Amniotic stem cell (primary cell): ENCODE results near the gene IL6ST.
A peak's percentile ranks its signal among the peaks of the same experiment; 100 is the strongest.
"Not testable (repeated sequence)": the region's sequence is repeated elsewhere in the genome, so short reads cannot be mapped to it uniquely, and the experiment has no call there.

Experiments
- DNase-seq: peaks from one replicate; lab custom pipeline; 2025; lab: John Stamatoyannopoulos, UW

The IL6ST gene

GRCh38 chr5:55960779-55961178 lies 34.0 kb downstream of the IL6ST start:
- no peak for DNase-seq

- DNase-seq, result no peak
These were observed 35.6 kb downstream of the IL6ST start for GRCh38 chr5:55959208-55959607.

DNA sequence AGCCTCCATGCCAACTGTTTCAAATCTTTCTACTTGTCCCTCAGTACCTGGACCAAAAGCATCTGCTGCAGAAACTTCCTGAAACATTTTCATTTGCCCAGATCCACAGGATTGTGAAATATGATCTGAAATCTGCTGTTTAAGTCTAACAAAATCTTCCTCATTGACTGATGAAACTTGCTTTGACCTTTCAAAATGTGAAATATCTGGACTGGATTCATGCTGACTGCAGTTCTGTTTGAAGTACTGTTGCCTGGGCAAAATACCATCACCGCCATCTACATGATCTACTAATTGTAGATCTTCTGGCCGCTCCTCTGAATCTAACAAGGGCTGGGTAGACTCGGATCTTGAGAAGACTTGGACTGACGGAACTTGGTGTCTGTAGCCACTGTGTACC lies 53.6 kb downstream of the IL6ST start:
- not testable (repeated sequence) for DNase-seq

- DNase-seq, result not testable (repeated sequence)
These were observed 57.2 kb downstream of the IL6ST start for GRCh38 chr5:55937598-55937997.

DNA sequence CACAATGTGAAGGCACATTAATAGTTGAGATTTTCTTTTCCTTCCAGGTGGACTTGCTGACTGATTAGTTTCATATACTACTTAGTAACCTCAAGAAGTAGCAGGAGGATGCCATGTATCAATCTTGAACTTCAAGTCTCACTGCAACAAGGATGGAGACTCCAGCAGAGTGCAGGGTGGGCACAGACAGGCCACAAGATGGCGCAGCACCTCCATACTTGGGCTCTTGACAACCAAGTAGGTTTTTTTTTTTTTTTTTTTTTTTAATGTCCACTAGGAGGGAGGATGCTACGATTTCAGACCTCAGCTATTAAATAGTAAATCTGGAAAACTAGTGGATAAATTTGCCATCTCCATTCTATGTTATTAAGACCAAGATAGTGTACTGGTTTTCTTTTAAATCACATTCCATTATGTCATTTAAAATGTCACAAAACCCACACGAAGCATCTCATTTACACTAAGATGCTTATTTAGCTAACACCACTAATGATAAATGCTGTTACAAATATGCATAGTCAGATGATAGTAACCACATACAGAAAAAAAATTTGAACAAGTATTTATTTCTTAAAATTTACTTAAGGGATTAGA lies 58.6 kb downstream of the IL6ST start:
- peak; percentile 30 for DNase-seq

- DNase-seq, result no peak
These were observed 59.4 kb downstream of the IL6ST start for GRCh38 chr5:55935371-55935770.

- no peak for DNase-seq
These were observed 60.0 kb downstream of the IL6ST start for GRCh38 chr5:55934720-55935119.

DNA sequence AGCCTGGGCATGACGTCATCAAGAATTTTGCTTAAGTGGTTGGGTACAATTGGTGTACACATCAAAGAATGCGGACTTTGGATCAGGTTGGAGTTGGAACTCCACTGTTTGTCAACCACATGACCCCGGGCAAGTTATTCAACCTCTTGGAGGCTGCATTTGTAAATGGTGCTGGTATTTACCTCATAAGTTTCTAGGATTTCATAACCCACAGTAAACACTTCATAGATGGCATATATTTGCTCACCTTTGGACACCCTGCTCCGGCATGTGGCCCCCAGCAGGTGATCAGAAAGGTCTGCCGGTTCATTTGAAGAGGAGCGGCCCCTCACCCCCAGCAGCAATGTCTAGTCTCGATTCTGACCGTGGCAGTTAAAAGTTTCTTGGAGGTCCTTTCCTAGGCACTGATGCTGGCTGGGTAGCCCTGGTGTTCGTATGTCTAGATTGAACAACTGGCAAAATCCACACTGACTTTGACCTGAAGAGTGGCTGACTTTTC lies 60.6 kb downstream of the IL6ST start:
- DNase-seq, result no peak

DNA sequence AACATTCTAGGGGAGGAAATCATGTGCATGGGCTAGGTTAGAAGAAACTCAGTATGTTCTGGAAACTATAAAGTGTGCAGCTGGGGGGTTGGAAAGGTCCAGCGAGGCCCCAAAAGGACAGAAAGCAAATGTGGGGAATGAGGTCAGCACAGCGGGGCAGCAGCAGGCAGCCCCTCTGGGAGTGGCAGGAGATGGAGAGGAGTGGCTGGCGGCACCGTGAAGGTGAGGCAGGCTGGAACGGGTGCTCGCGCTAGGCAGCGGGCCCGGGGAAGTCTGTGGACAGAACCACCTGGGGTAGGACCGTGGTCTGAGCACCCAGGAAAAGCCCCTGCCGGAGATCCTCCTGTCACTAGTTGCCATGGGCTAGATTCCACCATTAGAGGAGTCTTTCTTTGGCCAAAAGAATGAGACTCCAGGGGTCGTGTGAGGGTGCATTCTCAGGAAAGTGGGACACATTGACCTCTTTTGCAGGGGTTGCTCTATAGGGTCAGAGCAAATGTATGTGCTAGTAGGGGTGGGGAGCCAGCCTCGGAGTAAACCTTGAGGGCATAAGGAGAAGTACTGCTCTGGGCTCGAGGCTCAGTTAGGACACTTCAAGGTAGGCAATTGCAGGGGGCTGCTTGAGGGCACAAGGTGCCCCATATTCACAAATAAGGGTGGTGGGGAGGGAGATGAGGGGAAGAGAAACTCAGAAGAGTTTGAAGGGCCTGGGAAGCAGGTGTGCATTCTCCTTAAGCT lies 61.2 kb downstream of the IL6ST start:
- DNase-seq, result no peak

DNA sequence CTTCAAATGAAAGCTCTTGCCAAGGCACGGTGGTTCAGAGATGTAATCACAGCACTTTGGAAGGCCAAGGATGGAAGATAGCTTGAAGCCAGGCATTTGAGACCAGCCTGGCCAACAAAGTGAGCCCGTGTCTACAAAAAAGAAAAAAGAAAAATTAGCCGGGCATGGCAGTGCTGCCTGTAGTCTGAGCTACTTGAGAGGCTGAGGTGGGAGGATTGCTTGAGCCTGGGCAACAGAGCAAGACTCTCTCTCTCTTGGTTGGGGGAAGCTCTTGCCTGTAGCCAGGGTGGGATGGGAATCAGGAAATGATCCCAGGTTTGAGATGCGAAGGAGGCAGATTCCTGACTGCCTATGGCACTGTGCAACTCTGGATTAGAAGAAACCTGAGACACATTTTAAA lies 62.1 kb downstream of the IL6ST start:
- no peak for DNase-seq

- DNase-seq, result no peak
These were observed 65.6 kb downstream of the IL6ST start for GRCh38 chr5:55929020-55929799.

GRCh38 chr5:55927861-55928655 lies 66.7 kb downstream of the IL6ST start:
- DNase-seq, result no peak

DNA sequence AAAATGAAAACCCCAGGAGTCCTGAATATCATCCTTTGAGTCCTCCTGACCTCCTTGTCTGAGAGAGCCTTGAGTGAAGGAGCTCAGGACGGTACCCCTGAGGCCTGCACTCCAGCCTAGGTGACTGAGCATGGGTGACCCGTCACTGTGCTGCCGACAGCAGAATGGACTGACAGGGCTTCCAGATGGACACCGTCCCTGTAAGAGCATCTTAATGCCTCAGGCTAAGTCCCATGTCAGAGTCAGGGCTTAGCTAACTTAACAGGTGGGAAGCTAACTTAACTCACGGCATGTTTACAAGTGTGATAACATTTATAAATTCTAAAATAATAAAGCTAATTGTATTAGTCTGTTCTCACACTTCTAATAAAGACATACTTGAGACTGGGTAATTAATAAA lies 68.3 kb downstream of the IL6ST start:
- no peak for DNase-seq

- DNase-seq, result no peak
These were observed 69.1 kb downstream of the IL6ST start for GRCh38 chr5:55925712-55926111.

GRCh38 chr5:55925181-55925580 lies 69.6 kb downstream of the IL6ST start:
- no peak for DNase-seq

DNA sequence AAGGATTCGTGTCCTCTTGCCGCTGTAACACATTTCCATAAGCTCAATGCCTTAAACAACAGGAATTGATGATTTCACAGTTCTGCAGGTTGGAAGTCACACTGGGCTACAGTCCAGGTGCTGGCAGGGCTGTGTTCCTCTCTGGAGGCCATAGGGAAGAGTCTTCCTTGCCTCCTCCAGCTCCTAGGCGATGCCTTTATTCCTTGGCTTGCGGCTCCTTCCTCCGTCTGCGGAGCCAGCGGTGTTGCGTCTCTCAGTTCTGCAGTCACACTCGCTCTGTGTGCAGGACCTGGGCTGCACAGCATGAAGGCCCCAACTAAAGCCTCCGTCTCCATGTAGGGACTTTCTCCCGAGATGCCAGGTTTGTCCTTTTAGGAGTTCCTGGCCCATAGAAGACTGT lies 70.0 kb downstream of the IL6ST start:
- no peak for DNase-seq

DNA sequence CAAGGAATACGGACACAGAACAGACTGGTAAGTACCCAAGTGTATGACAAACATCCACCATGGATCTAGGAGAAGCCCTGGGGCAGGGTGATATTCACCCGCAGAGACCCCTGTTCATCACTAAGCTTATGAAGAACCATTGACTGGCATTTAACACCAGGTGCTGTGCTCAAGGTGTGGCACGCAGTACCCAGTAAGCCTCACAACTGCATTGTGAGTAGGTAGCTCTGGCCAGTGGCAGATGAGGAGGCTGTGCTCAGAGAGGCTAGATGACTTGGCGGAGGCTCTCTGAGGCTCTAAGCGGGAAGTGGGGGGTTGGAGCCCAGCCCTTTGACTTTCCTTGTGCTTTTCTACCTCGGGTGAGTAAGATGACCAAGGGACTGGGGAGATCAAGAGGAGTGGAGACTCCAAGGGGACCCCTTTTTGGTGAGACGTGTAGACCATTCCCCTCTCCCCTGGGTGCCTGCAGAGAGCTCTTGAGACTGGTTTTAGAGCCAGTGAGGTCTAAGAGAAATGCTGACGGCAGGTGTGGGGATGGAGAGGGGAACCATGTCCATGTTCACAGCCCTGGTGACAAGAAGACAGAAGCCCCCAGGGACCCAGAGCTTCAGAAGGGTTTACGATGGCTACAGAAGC lies 70.8 kb downstream of the IL6ST start:
- no peak for DNase-seq

- DNase-seq, result no peak
These were observed 71.5 kb downstream of the IL6ST start for GRCh38 chr5:55923177-55923771.

GRCh38 chr5:55921617-55922016 lies 73.1 kb downstream of the IL6ST start:
- no peak for DNase-seq

DNA sequence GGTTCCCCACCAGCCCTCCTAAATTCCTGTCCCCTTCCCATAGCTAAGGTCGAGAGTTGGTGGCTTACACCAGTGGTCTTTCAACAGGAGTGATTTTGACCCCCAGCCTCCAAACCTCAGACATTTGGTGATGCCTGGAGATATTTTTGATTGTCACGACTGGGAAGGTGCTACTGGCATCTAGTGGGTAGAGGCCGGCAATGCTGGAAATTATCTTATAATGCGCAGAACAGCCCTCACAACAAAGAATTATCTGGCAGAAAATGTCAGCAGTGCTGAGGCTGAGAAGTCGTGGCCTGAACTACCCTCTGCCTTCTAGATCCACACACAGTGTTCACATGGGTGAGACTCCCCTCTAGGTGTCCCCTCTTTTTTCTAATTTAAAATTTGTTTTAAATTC lies 74.0 kb downstream of the IL6ST start:
- DNase-seq, result no peak

GRCh38 chr5:55919625-55920024 lies 75.1 kb downstream of the IL6ST start:
- DNase-seq, result no peak
